ENCODE results near the gene AGAP5. TPM values are rescaled to one million over a fixed set of nuclear protein-coding genes. Genes with fewer than 3 reads are reported as not detected.
A peak's percentile ranks its signal among the peaks of the same experiment; 100 is the strongest.
"Not testable (repeated sequence)": the region's sequence is repeated elsewhere in the genome, so short reads cannot be mapped to it uniquely, and the experiment has no call there.

The AGAP5 gene
- polyA plus RNA-seq (2012; ENCODE audit: insufficient read length, low read depth) = 5.4 TPM

- TF ChIP-seq REST (IDR thresholded peaks at IDR 0.05; ENCODE audit: insufficient read depth in 1 of 2, low read depth in 2 of 2, low read length in 2 of 2); TAF1 (IDR thresholded peaks at IDR 0.05; ENCODE audit: borderline replicate concordance, insufficient read depth, low read length); FOXP2 (optimal IDR thresholded peaks at IDR 0.05; ENCODE audit: borderline replicate concordance, extremely low read depth, extremely low read length, insufficient read depth): not testable (repeated sequence)
Measured at GRCh38 chr10:73697675-73698159, at the start of gene AGAP5. AGAP5 (minus strand) TSS chr10:73698109; CDS start chr10:73697755, 354 bp downstream.

GRCh38 chr10:73746721-73747120, 48.8 kb upstream of the AGAP5 start:
- TF ChIP-seq SIN3A (IDR thresholded peaks at IDR 0.05; ENCODE audit: borderline replicate concordance, insufficient read depth, low read length) = no peak
- TF ChIP-seq TAF1 (IDR thresholded peaks at IDR 0.05; ENCODE audit: borderline replicate concordance, insufficient read depth, low read length) = no peak
- TF ChIP-seq REST (IDR thresholded peaks at IDR 0.05; ENCODE audit: insufficient read depth in 1 of 2, low read depth in 2 of 2, low read length in 2 of 2) = no peak
- no peak for TF ChIP-seq POLR2AphosphoS5 (IDR thresholded peaks at IDR 0.05; ENCODE audit: low read depth, low read length)
- no peak for TF ChIP-seq FOXP2 (optimal IDR thresholded peaks at IDR 0.05; ENCODE audit: borderline replicate concordance, extremely low read depth, extremely low read length, insufficient read depth)

- TF ChIP-seq FOXP2 (optimal IDR thresholded peaks at IDR 0.05; ENCODE audit: borderline replicate concordance, extremely low read depth, extremely low read length, insufficient read depth) (no peak), SIN3A (IDR thresholded peaks at IDR 0.05; ENCODE audit: borderline replicate concordance, insufficient read depth, low read length) (0 out of 2 replicates have a peak, but pooled peaks have one; percentile 6)
Measured at GRCh38 chr10:73744664-73744975, 46.7 kb upstream of the AGAP5 start.

GRCh38 chr10:73743905-73744663, 46.2 kb upstream of the AGAP5 start, which contains the start of gene SEC24C:
SEC24C (plus strand) TSS chr10:73744372; CDS start chr10:73746833, 2,461 bp downstream.
- peak in 1 of 2 experiments; percentile 53; a peak in 1 of 4 replicates for TF ChIP-seq REST (IDR thresholded peaks at IDR 0.05; ENCODE audit: insufficient read depth in 1 of 2, low read depth in 2 of 2, low read length in 2 of 2)
- TF ChIP-seq POLR2AphosphoS5 (IDR thresholded peaks at IDR 0.05; ENCODE audit: low read depth, low read length) = peak; percentile 74
- peak; percentile 92; the same call in 1 of the 2 replicates for TF ChIP-seq TAF1 (IDR thresholded peaks at IDR 0.05; ENCODE audit: borderline replicate concordance, insufficient read depth, low read length)
- TF ChIP-seq FOXP2 (optimal IDR thresholded peaks at IDR 0.05; ENCODE audit: borderline replicate concordance, extremely low read depth, extremely low read length, insufficient read depth) = no peak
- TF ChIP-seq SIN3A (IDR thresholded peaks at IDR 0.05; ENCODE audit: borderline replicate concordance, insufficient read depth, low read length) = peak; percentile 63; the same call in 1 of the 2 replicates

DNA sequence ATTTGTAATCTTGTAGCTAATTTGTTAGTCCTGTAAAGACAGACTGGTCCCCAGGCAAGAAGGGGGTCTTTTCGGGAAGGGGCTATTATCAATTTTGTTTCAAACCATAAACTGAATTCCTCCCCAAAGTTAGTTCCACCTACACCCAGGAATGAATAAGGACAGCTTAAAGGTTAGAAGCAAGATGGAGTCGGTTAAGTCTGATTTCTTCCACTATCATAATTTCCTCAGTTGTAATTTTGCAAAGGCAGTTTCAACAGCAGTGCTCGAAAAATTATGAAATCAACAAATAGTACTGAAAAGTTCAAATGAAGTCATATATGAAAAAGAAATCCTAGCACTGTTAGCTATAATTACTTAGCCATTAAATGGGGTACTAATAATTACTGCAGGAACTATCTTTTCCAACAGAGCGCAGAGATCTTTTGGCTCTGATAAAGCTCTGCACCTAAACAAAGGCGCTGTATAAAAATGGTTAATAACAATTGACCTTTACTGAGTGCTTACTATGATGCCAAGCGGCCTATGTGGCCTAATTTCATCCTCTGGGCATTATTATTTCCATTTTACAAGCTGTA, 45.5 kb upstream of the AGAP5 start:
- TF ChIP-seq TAF1 (IDR thresholded peaks at IDR 0.05; ENCODE audit: borderline replicate concordance, insufficient read depth, low read length) (no peak), POLR2AphosphoS5 (IDR thresholded peaks at IDR 0.05; ENCODE audit: low read depth, low read length) (no peak), REST (IDR thresholded peaks at IDR 0.05; ENCODE audit: insufficient read depth in 1 of 2, low read depth in 2 of 2, low read length in 2 of 2) (no peak), SIN3A (IDR thresholded peaks at IDR 0.05; ENCODE audit: borderline replicate concordance, insufficient read depth, low read length) (no peak), FOXP2 (optimal IDR thresholded peaks at IDR 0.05; ENCODE audit: borderline replicate concordance, extremely low read depth, extremely low read length, insufficient read depth) (no peak)

Measured in PFSK-1 (cell line).